ENCODE measurements around the gene TMEM145. TPM values are rescaled to one million over a fixed set of nuclear protein-coding genes. Genes with fewer than 3 reads are reported as not detected.

The TMEM145 gene
- total RNA-seq, 1 experiment from 2014 or later = 0.69 TPM

DNA sequence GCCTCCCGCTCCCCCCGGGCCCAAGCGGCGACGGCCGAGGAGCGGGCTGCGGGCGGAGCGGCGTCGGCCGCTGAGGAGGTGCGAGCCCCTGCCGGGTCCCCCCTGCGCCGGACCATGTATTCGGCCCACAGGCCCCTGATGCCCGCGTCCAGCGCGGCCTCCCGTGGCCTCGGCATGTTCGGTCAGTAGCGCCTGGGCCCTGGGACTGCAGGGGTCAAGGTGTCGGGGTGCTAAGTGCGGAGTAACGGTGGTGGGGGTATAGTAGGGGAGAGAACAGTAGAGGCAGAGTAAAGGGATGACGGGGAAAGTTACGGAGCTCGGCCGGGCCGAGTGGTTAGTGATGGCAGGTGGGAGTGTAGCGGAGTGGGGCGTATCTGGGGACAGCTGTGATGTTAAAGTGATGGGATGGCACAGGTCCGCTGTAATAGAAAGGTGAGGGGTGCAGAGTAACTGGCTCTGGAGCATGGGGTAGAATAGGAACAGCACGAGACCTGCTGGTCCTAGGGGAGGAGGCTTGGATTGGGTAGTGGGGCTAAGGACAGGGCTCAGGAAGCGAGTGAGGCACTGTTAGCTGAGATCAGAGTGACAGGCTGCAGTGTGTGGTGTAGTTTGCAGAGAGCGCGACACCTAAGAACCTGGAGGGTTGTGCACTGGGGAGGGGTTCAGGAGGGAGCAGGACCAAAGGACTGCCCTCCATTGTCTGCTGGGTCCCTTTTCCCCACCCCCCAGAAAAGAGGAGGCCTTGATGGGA, 28.3 kb upstream of the TMEM145 start:
- no peak for DNase-seq
- no peaks in the 10 kb centered on the region for H3K9me2 ChIP-seq (replicated peaks; ENCODE audit: low read length)
- BruUV-seq (replicated peaks) = no TSS peak
- no peak for ATAC-seq
- H3K36me3 ChIP-seq (ENCODE audit: low read depth, low read length) = no peaks in the 10 kb centered on the region
- CTCF ChIA-PET = no interaction called here
- no peaks in the 10 kb centered on the region for H3K4me1 ChIP-seq (ENCODE audit: insufficient read depth, low read length)
- no peak for TF ChIP-seq EZH2phosphoT487 (IDR thresholded peaks at IDR 0.05; ENCODE audit: borderline replicate concordance, low read length)
- no peaks in the 10 kb centered on the region for H3K79me2 ChIP-seq (ENCODE audit: low read length)
- no peak overlapping the region for H3K4me2 ChIP-seq (ENCODE audit: low read length)
- no peaks in the 10 kb centered on the region for H4K20me1 ChIP-seq (ENCODE audit: low read length)
- POLR2A ChIA-PET (ENCODE audit: unreplicated experiment) = no interaction called here
- H3K9ac ChIP-seq (ENCODE audit: low read length) = no peak overlapping the region
- H3K4me3 ChIP-seq (ENCODE audit: low read length) = no peak overlapping the region
- H3F3A ChIP-seq (ENCODE audit: low read length, unreplicated experiment) = no peaks in the 10 kb centered on the region
- no peak overlapping the region for H2AFZ ChIP-seq (ENCODE audit: low read length)
- H3K27ac ChIP-seq (ENCODE audit: low read length) = no peak overlapping the region
- no peaks in the 10 kb centered on the region for H3K27me3 ChIP-seq (ENCODE audit: low read length)
- no peaks in the 10 kb centered on the region for H3K9me3 ChIP-seq (ENCODE audit: low read length)
- intact Hi-C loops (cut with micrococcal nuclease) = no loop called here

GRCh38 chr19:42285541-42285941, 27.6 kb upstream of the TMEM145 start:
- Histone ChIP-seq H3K36me3 (ENCODE audit: low read depth, low read length) (no peaks in the 10 kb centered on the region), H3K9me3 (ENCODE audit: low read length) (no peaks in the 10 kb centered on the region), H2AFZ (ENCODE audit: low read length) (no peak overlapping the region), H3K9me2 (replicated peaks; ENCODE audit: low read length) (no peaks in the 10 kb centered on the region), H4K20me1 (ENCODE audit: low read length) (no peaks in the 10 kb centered on the region), H3K4me2 (ENCODE audit: low read length) (no peak overlapping the region), H3K79me2 (ENCODE audit: low read length) (no peaks in the 10 kb centered on the region), H3K27me3 (ENCODE audit: low read length) (no peaks in the 10 kb centered on the region), H3F3A (ENCODE audit: low read length, unreplicated experiment) (no peaks in the 10 kb centered on the region), H3K4me1 (ENCODE audit: insufficient read depth, low read length) (no peaks in the 10 kb centered on the region), H3K4me3 (ENCODE audit: low read length) (no peak overlapping the region), H3K27ac (ENCODE audit: low read length) (no peak overlapping the region), H3K9ac (ENCODE audit: low read length) (no peak overlapping the region)
- POLR2A ChIA-PET (ENCODE audit: unreplicated experiment) = no interaction called here
- ATAC-seq (no peak), DNase-seq (no peak)
- TF ChIP-seq EZH2phosphoT487 (IDR thresholded peaks at IDR 0.05; ENCODE audit: borderline replicate concordance, low read length) (no peak), EZH2 (IDR thresholded peaks at IDR 0.05; ENCODE audit: low read length, unreplicated experiment) (no peak), CTCF (conservative IDR thresholded peaks at IDR 0.05; ENCODE audit: low read depth, low read length) (no peak)
- no TSS peak for BruUV-seq (replicated peaks)
- intact Hi-C loops (cut with micrococcal nuclease) = no loop called here
- CTCF ChIA-PET = no interaction called here

- BruUV-seq (replicated peaks) = no TSS peak
- H3K36me3 ChIP-seq (ENCODE audit: low read depth, low read length) = no peaks in the 10 kb centered on the region
- H3K9me3 ChIP-seq (ENCODE audit: low read length) = no peaks in the 10 kb centered on the region
- H2AFZ ChIP-seq (ENCODE audit: low read length) = no peak overlapping the region
- TF ChIP-seq EZH2 (IDR thresholded peaks at IDR 0.05; ENCODE audit: low read length, unreplicated experiment) (no peak), EZH2phosphoT487 (IDR thresholded peaks at IDR 0.05; ENCODE audit: borderline replicate concordance, low read length) (no peak), CTCF (conservative IDR thresholded peaks at IDR 0.05; ENCODE audit: low read depth, low read length) (no peak)
- no peak for ATAC-seq
- no peaks in the 10 kb centered on the region for H3K27me3 ChIP-seq (ENCODE audit: low read length)
- no peak for DNase-seq
- H3K4me2 ChIP-seq (ENCODE audit: low read length) = no peak overlapping the region
- H3K79me2 ChIP-seq (ENCODE audit: low read length) = no peaks in the 10 kb centered on the region
- H3K27ac ChIP-seq (ENCODE audit: low read length) = no peak overlapping the region
- H3K9ac ChIP-seq (ENCODE audit: low read length) = no peak overlapping the region
- no peaks in the 10 kb centered on the region for H3K4me1 ChIP-seq (ENCODE audit: insufficient read depth, low read length)
- H3K9me2 ChIP-seq (replicated peaks; ENCODE audit: low read length) = no peaks in the 10 kb centered on the region
- no peaks in the 10 kb centered on the region for H4K20me1 ChIP-seq (ENCODE audit: low read length)
- ChIA-PET POLR2A (ENCODE audit: unreplicated experiment) (no interaction called here), CTCF (no interaction called here)
- H3F3A ChIP-seq (ENCODE audit: low read length, unreplicated experiment) = no peaks in the 10 kb centered on the region
- intact Hi-C loops (cut with micrococcal nuclease) = no loop called here
- H3K4me3 ChIP-seq (ENCODE audit: low read length) = no peak overlapping the region
Observed at GRCh38 chr19:42285988-42286348, 27.1 kb upstream of the TMEM145 start.
